ENCODE results near the gene LDLRAD4.

The LDLRAD4 gene

DNA sequence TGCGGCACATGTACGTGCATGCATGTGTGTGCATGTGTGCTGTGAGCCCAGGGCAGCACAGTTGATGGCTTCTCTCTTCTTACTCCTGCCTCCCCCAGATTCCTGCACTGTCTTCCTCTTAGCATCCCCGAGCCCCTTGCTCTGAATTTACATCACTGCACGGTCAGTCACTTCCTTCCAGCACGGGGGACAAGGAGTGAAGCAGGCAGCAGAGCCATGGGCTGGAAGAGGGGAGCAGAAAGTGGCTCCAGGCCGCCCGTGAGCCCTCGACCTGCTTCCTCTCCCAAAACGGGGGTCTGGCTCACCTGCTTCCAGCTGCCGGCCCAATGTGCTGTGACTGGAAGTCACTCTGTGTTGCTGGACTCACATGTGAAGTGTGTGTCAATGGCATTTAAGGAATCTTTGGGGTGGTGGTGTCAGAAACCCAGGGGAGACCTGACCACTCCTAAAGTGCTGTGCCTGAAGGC, 401.7 kb downstream of the LDLRAD4 start:
- H3K27ac ChIP-seq (replicated peaks) = no peak overlapping the region
- TF ChIP-seq SPI1 (IDR thresholded peaks at IDR 0.05; ENCODE audit: borderline replicate concordance, low read depth) (no peak), POLR2AphosphoS5 (IDR thresholded peaks at IDR 0.05; ENCODE audit: low read depth) (no peak), GABPA (IDR thresholded peaks at IDR 0.05; ENCODE audit: low read depth) (no peak)
- TF ChIP-seq, protein P1, sequence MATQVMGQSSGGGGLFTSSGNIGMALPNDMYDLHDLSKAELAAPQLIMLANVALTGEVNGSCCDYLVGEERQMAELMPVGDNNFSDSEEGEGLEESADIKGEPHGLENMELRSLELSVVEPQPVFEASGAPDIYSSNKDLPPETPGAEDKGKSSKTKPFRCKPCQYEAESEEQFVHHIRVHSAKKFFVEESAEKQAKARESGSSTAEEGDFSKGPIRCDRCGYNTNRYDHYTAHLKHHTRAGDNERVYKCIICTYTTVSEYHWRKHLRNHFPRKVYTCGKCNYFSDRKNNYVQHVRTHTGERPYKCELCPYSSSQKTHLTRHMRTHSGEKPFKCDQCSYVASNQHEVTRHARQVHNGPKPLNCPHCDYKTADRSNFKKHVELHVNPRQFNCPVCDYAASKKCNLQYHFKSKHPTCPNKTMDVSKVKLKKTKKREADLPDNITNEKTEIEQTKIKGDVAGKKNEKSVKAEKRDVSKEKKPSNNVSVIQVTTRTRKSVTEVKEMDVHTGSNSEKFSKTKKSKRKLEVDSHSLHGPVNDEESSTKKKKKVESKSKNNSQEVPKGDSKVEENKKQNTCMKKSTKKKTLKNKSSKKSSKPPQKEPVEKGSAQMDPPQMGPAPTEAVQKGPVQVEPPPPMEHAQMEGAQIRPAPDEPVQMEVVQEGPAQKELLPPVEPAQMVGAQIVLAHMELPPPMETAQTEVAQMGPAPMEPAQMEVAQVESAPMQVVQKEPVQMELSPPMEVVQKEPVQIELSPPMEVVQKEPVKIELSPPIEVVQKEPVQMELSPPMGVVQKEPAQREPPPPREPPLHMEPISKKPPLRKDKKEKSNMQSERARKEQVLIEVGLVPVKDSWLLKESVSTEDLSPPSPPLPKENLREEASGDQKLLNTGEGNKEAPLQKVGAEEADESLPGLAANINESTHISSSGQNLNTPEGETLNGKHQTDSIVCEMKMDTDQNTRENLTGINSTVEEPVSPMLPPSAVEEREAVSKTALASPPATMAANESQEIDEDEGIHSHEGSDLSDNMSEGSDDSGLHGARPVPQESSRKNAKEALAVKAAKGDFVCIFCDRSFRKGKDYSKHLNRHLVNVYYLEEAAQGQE (IDR thresholded peaks at IDR 0.05; ENCODE audit: insufficient replicate concordance, low read depth) = no peak
- TF ChIP-seq, protein P2, sequence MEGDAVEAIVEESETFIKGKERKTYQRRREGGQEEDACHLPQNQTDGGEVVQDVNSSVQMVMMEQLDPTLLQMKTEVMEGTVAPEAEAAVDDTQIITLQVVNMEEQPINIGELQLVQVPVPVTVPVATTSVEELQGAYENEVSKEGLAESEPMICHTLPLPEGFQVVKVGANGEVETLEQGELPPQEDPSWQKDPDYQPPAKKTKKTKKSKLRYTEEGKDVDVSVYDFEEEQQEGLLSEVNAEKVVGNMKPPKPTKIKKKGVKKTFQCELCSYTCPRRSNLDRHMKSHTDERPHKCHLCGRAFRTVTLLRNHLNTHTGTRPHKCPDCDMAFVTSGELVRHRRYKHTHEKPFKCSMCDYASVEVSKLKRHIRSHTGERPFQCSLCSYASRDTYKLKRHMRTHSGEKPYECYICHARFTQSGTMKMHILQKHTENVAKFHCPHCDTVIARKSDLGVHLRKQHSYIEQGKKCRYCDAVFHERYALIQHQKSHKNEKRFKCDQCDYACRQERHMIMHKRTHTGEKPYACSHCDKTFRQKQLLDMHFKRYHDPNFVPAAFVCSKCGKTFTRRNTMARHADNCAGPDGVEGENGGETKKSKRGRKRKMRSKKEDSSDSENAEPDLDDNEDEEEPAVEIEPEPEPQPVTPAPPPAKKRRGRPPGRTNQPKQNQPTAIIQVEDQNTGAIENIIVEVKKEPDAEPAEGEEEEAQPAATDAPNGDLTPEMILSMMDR (IDR thresholded peaks at IDR 0.05; ENCODE audit: insufficient read depth, low read length) = no peak
- H3K27me3 ChIP-seq (ENCODE audit: insufficient read depth, poor library complexity, severe bottlenecking) = no peaks in the 10 kb centered on the region
- no peak overlapping the region for H3K4me3 ChIP-seq (replicated peaks; ENCODE audit: insufficient read depth, low read length)
- DNase-seq (ENCODE audit: low read depth in 1 of 2, low spot score in 1 of 2) = no peak

DNA sequence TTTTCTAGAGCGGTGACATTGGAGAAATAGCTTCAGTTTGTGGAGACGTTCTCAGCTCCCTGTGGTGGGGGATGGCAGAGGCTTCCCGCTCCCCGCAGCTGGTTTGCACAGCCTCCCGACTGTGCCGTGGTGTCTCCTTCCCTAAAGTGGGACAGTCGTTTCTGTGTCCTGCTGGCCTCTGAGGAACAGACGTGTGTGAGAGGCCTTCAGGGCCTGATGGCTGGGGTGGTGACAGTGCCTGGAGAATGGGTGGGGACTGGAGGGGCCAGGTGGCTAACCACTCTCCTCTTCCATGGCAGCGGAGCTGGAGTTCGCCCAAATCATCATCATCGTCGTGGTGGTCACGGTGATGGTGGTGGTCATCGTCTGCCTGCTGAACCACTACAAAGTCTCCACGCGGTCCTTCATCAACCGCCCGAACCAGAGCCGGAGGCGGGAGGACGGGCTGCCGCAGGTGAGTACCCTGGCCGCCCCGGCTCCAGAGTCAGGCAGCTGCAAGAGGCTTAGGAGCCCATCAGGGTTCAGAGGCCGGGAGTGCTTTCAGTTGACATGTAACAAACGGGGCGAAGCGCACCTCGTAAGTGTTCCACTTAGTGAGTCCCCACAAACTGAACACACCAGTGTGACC, 402.4 kb downstream of the LDLRAD4 start:
- Histone ChIP-seq H3K27me3 (ENCODE audit: insufficient read depth, poor library complexity, severe bottlenecking) (no peaks in the 10 kb centered on the region), H3K27ac (replicated peaks) (no peak overlapping the region), H3K4me3 (replicated peaks; ENCODE audit: insufficient read depth, low read length) (no peak overlapping the region)
- DNase-seq (ENCODE audit: low read depth in 1 of 2, low spot score in 1 of 2) = no peak
- TF ChIP-seq POLR2AphosphoS5 (IDR thresholded peaks at IDR 0.05; ENCODE audit: low read depth) (no peak), GABPA (IDR thresholded peaks at IDR 0.05; ENCODE audit: low read depth) (no peak), SPI1 (IDR thresholded peaks at IDR 0.05; ENCODE audit: borderline replicate concordance, low read depth) (no peak)
- TF ChIP-seq, protein P2 (IDR thresholded peaks at IDR 0.05; ENCODE audit: insufficient read depth, low read length) = no peak
- TF ChIP-seq, protein P1 (IDR thresholded peaks at IDR 0.05; ENCODE audit: insufficient replicate concordance, low read depth) = no peak

DNA sequence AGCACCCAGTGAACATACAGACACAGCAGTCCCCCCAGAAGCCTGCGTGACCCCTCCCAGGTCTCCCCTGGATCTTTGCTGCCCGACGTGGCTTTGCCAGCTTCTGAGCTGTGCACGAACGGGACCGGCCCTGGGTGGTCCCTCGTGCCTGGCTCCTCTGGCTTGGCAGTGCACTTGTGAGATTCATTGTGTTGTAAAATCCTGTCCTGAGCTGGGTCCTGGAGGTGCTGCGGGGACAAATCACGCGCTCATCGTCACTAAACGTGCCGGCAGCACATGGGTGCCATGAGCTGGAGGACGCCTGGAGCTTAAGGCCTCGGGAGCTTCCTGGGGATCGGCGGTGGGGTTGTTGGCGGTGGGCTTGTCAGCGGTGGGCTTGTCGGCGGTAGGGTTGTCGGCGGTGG, 402.9 kb downstream of the LDLRAD4 start:
- TF ChIP-seq SPI1 (IDR thresholded peaks at IDR 0.05; ENCODE audit: borderline replicate concordance, low read depth) (no peak), GABPA (IDR thresholded peaks at IDR 0.05; ENCODE audit: low read depth) (no peak), POLR2AphosphoS5 (IDR thresholded peaks at IDR 0.05; ENCODE audit: low read depth) (no peak)
- TF ChIP-seq, protein P2 (IDR thresholded peaks at IDR 0.05; ENCODE audit: insufficient read depth, low read length) = no peak
- TF ChIP-seq, protein P1 (IDR thresholded peaks at IDR 0.05; ENCODE audit: insufficient replicate concordance, low read depth) = no peak
- H3K4me3 ChIP-seq (replicated peaks; ENCODE audit: insufficient read depth, low read length) = no peak overlapping the region
- no peak overlapping the region for H3K27ac ChIP-seq (replicated peaks)
- no peaks in the 10 kb centered on the region for H3K27me3 ChIP-seq (ENCODE audit: insufficient read depth, poor library complexity, severe bottlenecking)
- no peak for DNase-seq (ENCODE audit: low read depth in 1 of 2, low spot score in 1 of 2)

All from HL-60 (cell line).